Mesothelial cell of epicardium (in vitro differentiated cells): ENCODE measurements around the gene IL1RAPL1. TPM values are rescaled to one million over a fixed set of nuclear protein-coding genes. Genes with fewer than 3 reads are reported as not detected.

Experiments used
- DNase-seq, 2 experiments: peaks; one replicate each; pipeline ENCODE4 v3.0.0; 2021; ENCODE audit warnings: low spot score in 2 of 2; ENCODE audit not compliant: unreplicated experiment in 2 of 2
- H3K27ac Mint-ChIP-seq: 2 replicates; pipeline ENCODE4 v1.8.0; 2021; ENCODE audit warnings: mixed read lengths
- H3K27me3 Mint-ChIP-seq: 2 replicates; pipeline ENCODE4 v1.8.0; 2021; ENCODE audit warnings: low read depth, mixed read lengths
- H3K36me3 Mint-ChIP-seq: 2 replicates; pipeline ENCODE4 v1.8.0; 2021; ENCODE audit warnings: mixed read lengths
- H3K4me1 Mint-ChIP-seq: 2 replicates; pipeline ENCODE4 v1.8.0; 2021; ENCODE audit warnings: mixed read lengths
- H3K4me3 Mint-ChIP-seq: 2 replicates; pipeline ENCODE4 v1.8.0; 2021; ENCODE audit warnings: mild to moderate bottlenecking, moderate library complexity, mixed read lengths
- H3K9me3 Mint-ChIP-seq: 2 replicates; pipeline ENCODE4 v1.8.0; 2021; ENCODE audit warnings: mixed read lengths
- CTCF ChIP-seq: fragments of 200-600 bp; sonication (generic); IDR thresholded peaks from one replicate; pipeline ENCODE4 v1.5.0; 2021; ENCODE audit warnings: antibody characterized with exemption; ENCODE audit not compliant: unreplicated experiment
- total RNA-seq: library from RNA; stranded (reverse); gene quantifications from 3 replicates; pipeline ENCODE4 v1.2.1, GENCODE V29; 2021

The IL1RAPL1 gene
- total RNA-seq, result 15.2 to 17.0 TPM (median 16.6 TPM) in 3 replicates

- H3K36me3 Mint-ChIP-seq, result no peaks in the 10 kb centered on the region
- no peaks in the 10 kb centered on the region for H3K27me3 Mint-ChIP-seq
- no peak for TF ChIP-seq CTCF
- no peak within 1 kb of the TSS for H3K27ac Mint-ChIP-seq
- no peak within 1 kb of the TSS for H3K4me3 Mint-ChIP-seq
- H3K4me1 Mint-ChIP-seq, result peaks cover 14% of the 10 kb centered on the region
- DNase-seq, result no peak
- H3K9me3 Mint-ChIP-seq, result no peaks in the 10 kb centered on the region
These were observed at the start of gene IL1RAPL1 for GRCh38 chrX:28586981-28587551. TSS of gene IL1RAPL1 (plus strand) at chrX:28587446.

- peaks cover 2% of the 10 kb centered on the region for H3K36me3 Mint-ChIP-seq
- H3K27me3 Mint-ChIP-seq, result no peaks in the 10 kb centered on the region
- no peak overlapping the region for H3K27ac Mint-ChIP-seq
- TF ChIP-seq CTCF, result no peak
- no peak for DNase-seq
- H3K9me3 Mint-ChIP-seq, result peaks cover 13% of the 10 kb centered on the region
- no peaks in the 10 kb centered on the region for H3K4me1 Mint-ChIP-seq
- no peak overlapping the region for H3K4me3 Mint-ChIP-seq
These were observed 44.5 kb upstream of the IL1RAPL1 start for GRCh38 chrX:28542791-28543190.

GRCh38 chrX:28549838-28550237 is 37.4 kb upstream of the IL1RAPL1 start:
- Mint-ChIP-seq H3K4me1 (no peaks in the 10 kb centered on the region), H3K27ac (no peak overlapping the region), H3K4me3 (no peak overlapping the region), H3K27me3 (no peaks in the 10 kb centered on the region), H3K36me3 (no peaks in the 10 kb centered on the region), H3K9me3 (peaks cover 8% of the 10 kb centered on the region)
- DNase-seq, result no peak
- TF ChIP-seq CTCF, result no peak

GRCh38 chrX:28550331-28550872 is 36.8 kb upstream of the IL1RAPL1 start:
- Mint-ChIP-seq H3K4me1 (no peaks in the 10 kb centered on the region), H3K27me3 (no peaks in the 10 kb centered on the region), H3K9me3 (peaks cover 8% of the 10 kb centered on the region), H3K4me3 (no peak overlapping the region), H3K27ac (no peak overlapping the region), H3K36me3 (no peaks in the 10 kb centered on the region)
- no peak for TF ChIP-seq CTCF
- DNase-seq, result no peak

GRCh38 chrX:28552322-28552721 is 34.9 kb upstream of the IL1RAPL1 start:
- Mint-ChIP-seq H3K4me3 (no peak overlapping the region), H3K9me3 (peaks cover 19% of the 10 kb centered on the region), H3K36me3 (peaks cover 6% of the 10 kb centered on the region), H3K27me3 (no peaks in the 10 kb centered on the region), H3K4me1 (no peaks in the 10 kb centered on the region), H3K27ac (no peak overlapping the region)
- no peak for DNase-seq
- TF ChIP-seq CTCF, result no peak
